Measurements from ENCODE around the gene GLI1. TPM values are rescaled to one million over a fixed set of nuclear protein-coding genes. Genes with fewer than 3 reads are reported as not detected.

GLI1 gene
- total RNA-seq, 2 donors from 2014 or later: 0.48 to 1.4 TPM

- H3K27me3 Mint-ChIP-seq: no peaks in the 10 kb centered on the region
- peaks cover 97% of the 10 kb centered on the region for H3K36me3 Mint-ChIP-seq (ENCODE audit: low read depth)
These were observed 12.8 kb downstream of the GLI1 start for GRCh38 chr12:57472391-57472790.

GRCh38 chr12:57473392-57473791 is 13.8 kb downstream of the GLI1 start:
- Mint-ChIP-seq H3K4me3 (no peak overlapping the region), H3K36me3 (ENCODE audit: low read depth) (peaks cover 97% of the 10 kb centered on the region)

More at GRCh38 chr12:57472391-57472790, 12.8 kb downstream of the GLI1 start:
- peak overlapping the region; percentile 46 for H3K27ac Mint-ChIP-seq
- H3K4me3 Mint-ChIP-seq: no peak overlapping the region
- peaks cover 16% of the 10 kb centered on the region for H3K4me1 Mint-ChIP-seq
- ATAC-seq (replicated peaks): no peak
- no peaks in the 10 kb centered on the region for H3K9me3 Mint-ChIP-seq

GRCh38 chr12:57473886-57474285 is 14.3 kb downstream of the GLI1 start:
- H3K36me3 Mint-ChIP-seq (ENCODE audit: low read depth): peaks cover 97% of the 10 kb centered on the region
- no peaks in the 10 kb centered on the region for H3K27me3 Mint-ChIP-seq
- peak overlapping the region; percentile 65 for H3K4me3 Mint-ChIP-seq
- H3K4me1 Mint-ChIP-seq: peaks cover 23% of the 10 kb centered on the region
- H3K9me3 Mint-ChIP-seq: no peaks in the 10 kb centered on the region
- no peak for ATAC-seq (replicated peaks)
- H3K27ac Mint-ChIP-seq: peak overlapping the region; percentile 63

More at GRCh38 chr12:57473392-57473791, 13.8 kb downstream of the GLI1 start:
- Mint-ChIP-seq H3K4me1 (peaks cover 18% of the 10 kb centered on the region), H3K27me3 (no peaks in the 10 kb centered on the region), H3K27ac (peak overlapping the region; percentile 63), H3K9me3 (no peaks in the 10 kb centered on the region)
- ATAC-seq (replicated peaks): no peak

GRCh38 chr12:57474430-57474829 is 14.8 kb downstream of the GLI1 start:
- peaks cover 94% of the 10 kb centered on the region for H3K36me3 Mint-ChIP-seq (ENCODE audit: low read depth)
- peak overlapping the region; percentile 63 for H3K27ac Mint-ChIP-seq
- ATAC-seq (replicated peaks): no peak
- peak overlapping the region; percentile 65 for H3K4me3 Mint-ChIP-seq
- H3K4me1 Mint-ChIP-seq: peaks cover 28% of the 10 kb centered on the region
- no peaks in the 10 kb centered on the region for H3K27me3 Mint-ChIP-seq
- no peaks in the 10 kb centered on the region for H3K9me3 Mint-ChIP-seq

- Mint-ChIP-seq H3K4me1 (peaks cover 32% of the 10 kb centered on the region), H3K27ac (peak overlapping the region; percentile 63), H3K9me3 (no peaks in the 10 kb centered on the region), H3K27me3 (no peaks in the 10 kb centered on the region), H3K36me3 (ENCODE audit: low read depth) (peaks cover 94% of the 10 kb centered on the region), H3K4me3 (peak overlapping the region; percentile 65)
- no peak for ATAC-seq (replicated peaks)
These were observed 15.3 kb downstream of the GLI1 start for GRCh38 chr12:57474862-57475261.

GRCh38 chr12:57475271-57476161 is 15.9 kb downstream of the GLI1 start:
- Mint-ChIP-seq H3K27ac (no peak overlapping the region), H3K27me3 (no peaks in the 10 kb centered on the region), H3K4me3 (peak overlapping the region; percentile 92), H3K36me3 (ENCODE audit: low read depth) (peaks cover 89% of the 10 kb centered on the region), H3K4me1 (peaks cover 34% of the 10 kb centered on the region), H3K9me3 (no peaks in the 10 kb centered on the region)
- no peak for ATAC-seq (replicated peaks)

GRCh38 chr12:57476162-57476992 is 16.8 kb downstream of the GLI1 start:
- Mint-ChIP-seq H3K36me3 (ENCODE audit: low read depth) (peaks cover 82% of the 10 kb centered on the region), H3K4me3 (peak overlapping the region; percentile 92), H3K27me3 (no peaks in the 10 kb centered on the region), H3K4me1 (peaks cover 42% of the 10 kb centered on the region), H3K9me3 (no peaks in the 10 kb centered on the region), H3K27ac (peak overlapping the region; percentile 96)
- ATAC-seq (replicated peaks): peak; percentile 31

- Mint-ChIP-seq H3K36me3 (ENCODE audit: low read depth) (peaks cover 74% of the 10 kb centered on the region), H3K4me1 (peaks cover 46% of the 10 kb centered on the region), H3K27ac (peak overlapping the region; percentile 96), H3K27me3 (no peaks in the 10 kb centered on the region), H3K9me3 (no peaks in the 10 kb centered on the region), H3K4me3 (peak overlapping the region; percentile 92)
- no peak for ATAC-seq (replicated peaks)
These were observed 17.6 kb downstream of the GLI1 start for GRCh38 chr12:57476993-57477709.

- H3K27me3 Mint-ChIP-seq: no peaks in the 10 kb centered on the region
- peak overlapping the region; percentile 96 for H3K27ac Mint-ChIP-seq
- peak; percentile 74 for ATAC-seq (replicated peaks)
- peaks cover 66% of the 10 kb centered on the region for H3K36me3 Mint-ChIP-seq (ENCODE audit: low read depth)
- no peaks in the 10 kb centered on the region for H3K9me3 Mint-ChIP-seq
- H3K4me1 Mint-ChIP-seq: peaks cover 47% of the 10 kb centered on the region
- peak overlapping the region; percentile 92 for H3K4me3 Mint-ChIP-seq
These were observed 18.4 kb downstream of the GLI1 start for GRCh38 chr12:57477710-57478681.

GRCh38 chr12:57479043-57479375 is 19.4 kb downstream of the GLI1 start:
- no peaks in the 10 kb centered on the region for H3K27me3 Mint-ChIP-seq
- H3K9me3 Mint-ChIP-seq: no peaks in the 10 kb centered on the region
- H3K36me3 Mint-ChIP-seq (ENCODE audit: low read depth): peaks cover 56% of the 10 kb centered on the region
- ATAC-seq (replicated peaks): no peak
- peak overlapping the region; percentile 92 for H3K4me3 Mint-ChIP-seq
- peaks cover 49% of the 10 kb centered on the region for H3K4me1 Mint-ChIP-seq
- peak overlapping the region; percentile 96 for H3K27ac Mint-ChIP-seq

- no peaks in the 10 kb centered on the region for H3K27me3 Mint-ChIP-seq
- peaks cover 51% of the 10 kb centered on the region for H3K36me3 Mint-ChIP-seq (ENCODE audit: low read depth)
- peak within 1 kb of the TSS; percentile 96 for H3K27ac Mint-ChIP-seq
- no peaks in the 10 kb centered on the region for H3K9me3 Mint-ChIP-seq
- H3K4me1 Mint-ChIP-seq: peaks cover 44% of the 10 kb centered on the region
- ATAC-seq (replicated peaks): peak; percentile 64
- peak within 1 kb of the TSS; percentile 92 for H3K4me3 Mint-ChIP-seq
These were observed 20.0 kb downstream of the GLI1 start, which contains the start of gene ARHGAP9 for GRCh38 chr12:57479376-57480115. Gene ARHGAP9 (minus strand): TSS chr12:57479866. CDS start chr12:57479406, 460 bp downstream.

- H3K27ac Mint-ChIP-seq: peak overlapping the region; percentile 96
- H3K9me3 Mint-ChIP-seq: no peaks in the 10 kb centered on the region
- no peaks in the 10 kb centered on the region for H3K27me3 Mint-ChIP-seq
- peaks cover 29% of the 10 kb centered on the region for H3K36me3 Mint-ChIP-seq (ENCODE audit: low read depth)
- H3K4me3 Mint-ChIP-seq: peak overlapping the region; percentile 92
- peaks cover 36% of the 10 kb centered on the region for H3K4me1 Mint-ChIP-seq
- no peak for ATAC-seq (replicated peaks)
These were observed 22.1 kb downstream of the GLI1 start for GRCh38 chr12:57481671-57482070.

GRCh38 chr12:57483466-57483865 is 23.9 kb downstream of the GLI1 start:
- ATAC-seq (replicated peaks): no peak
- Mint-ChIP-seq H3K4me3 (no peak overlapping the region), H3K4me1 (peaks cover 34% of the 10 kb centered on the region), H3K36me3 (ENCODE audit: low read depth) (peaks cover 21% of the 10 kb centered on the region), H3K27me3 (no peaks in the 10 kb centered on the region), H3K27ac (peak overlapping the region; percentile 39), H3K9me3 (no peaks in the 10 kb centered on the region)
